Brain microvascular endothelial cell (primary cell): ENCODE measurements around the gene NRARP.

Experiments
- DNase-seq: peaks from one replicate; pipeline ENCODE4 v3.0.0-alpha.2; 2020
- H3K27ac ChIP-seq: fragments of 250-450 bp; sonication (Bioruptor Pico); 2 replicates; pipeline ENCODE4 v1.5.1; 2020; ENCODE audit warnings: mild to moderate bottlenecking, moderate library complexity
- H3K27me3 ChIP-seq: fragments of 250-450 bp; sonication (Bioruptor Pico); replicated peaks from 2 replicates; pipeline ENCODE4 v1.5.1; 2020; ENCODE audit warnings: mild to moderate bottlenecking
- H3K36me3 ChIP-seq: fragments of 250-450 bp; sonication (Bioruptor Pico); replicated peaks from 2 replicates; pipeline ENCODE4 v1.5.1; 2020; ENCODE audit warnings: mild to moderate bottlenecking
- H3K4me3 ChIP-seq: 2 replicates; pipeline ENCODE4 v1.5.1; 2011; ENCODE audit warnings: low read depth, mild to moderate bottlenecking, control low read depth, low read length, moderate library complexity
- CTCF ChIP-seq: IDR thresholded peaks from 2 replicates; pipeline ENCODE4 v1.5.1; 2011; ENCODE audit warnings: low read depth, mild to moderate bottlenecking, moderate library complexity, low read length, control low read depth, inconsistent platforms; ENCODE audit errors: missing control alignments
- in situ Hi-C: cut with HindIII; loops from 2 replicates; pipeline ENCODE4 v1.10.0; 2017; ENCODE audit warnings: low sequenced_read_pairs, low pct_ligation_motif_present

The NRARP gene

GRCh38 chr9:137254624-137255447 lies 47.2 kb downstream of the NRARP start, which contains the start of gene NELFB:
NELFB (plus strand) TSS chr9:137255327.
- Histone ChIP-seq H3K27me3 (no peaks in the 10 kb centered on the region), H3K4me3 (peak within 1 kb of the TSS; percentile 92), H3K36me3 (peaks cover 14% of the 10 kb centered on the region), H3K27ac (peak within 1 kb of the TSS; percentile 27)
- no peak for TF ChIP-seq CTCF
- in situ Hi-C loops = no loop called here
- peak; percentile 68 for DNase-seq

- TF ChIP-seq CTCF = no peak
- no peak for DNase-seq
- Histone ChIP-seq H3K27ac (no peak overlapping the region), H3K4me3 (peak overlapping the region; percentile 92), H3K27me3 (no peaks in the 10 kb centered on the region), H3K36me3 (peaks cover 10% of the 10 kb centered on the region)
- in situ Hi-C loops = no loop called here
Observed at GRCh38 chr9:137253717-137254623, 48.1 kb downstream of the NRARP start.

- in situ Hi-C loops = no loop called here
- Histone ChIP-seq H3K27me3 (no peaks in the 10 kb centered on the region), H3K4me3 (no peak overlapping the region), H3K36me3 (peaks cover 9% of the 10 kb centered on the region), H3K27ac (no peak overlapping the region)
- no peak for TF ChIP-seq CTCF
- no peak for DNase-seq
Observed at GRCh38 chr9:137252555-137253506, 49.2 kb downstream of the NRARP start.

GRCh38 chr9:137251490-137252268 lies 50.4 kb downstream of the NRARP start:
- H3K27me3 ChIP-seq = no peaks in the 10 kb centered on the region
- no peak overlapping the region for H3K4me3 ChIP-seq
- H3K36me3 ChIP-seq = peaks cover 5% of the 10 kb centered on the region
- no peak for TF ChIP-seq CTCF
- H3K27ac ChIP-seq = no peak overlapping the region
- DNase-seq = no peak
- in situ Hi-C loops = no loop called here

- in situ Hi-C loops = no loop called here
- no peak for TF ChIP-seq CTCF
- H3K27me3 ChIP-seq = no peaks in the 10 kb centered on the region
- no peak for DNase-seq
- H3K27ac ChIP-seq = no peak within 1 kb of the TSS
- H3K4me3 ChIP-seq = no peak within 1 kb of the TSS
- H3K36me3 ChIP-seq = no peaks in the 10 kb centered on the region
Observed at GRCh38 chr9:137251194-137251461, 50.9 kb downstream of the NRARP start, which contains the start of gene STPG3. STPG3 (plus strand) TSS chr9:137251286; CDS start chr9:137251287, 1 bp downstream.
